Measurements from ENCODE around the gene CTBP2. TPM values are rescaled to one million over a fixed set of nuclear protein-coding genes. Genes with fewer than 3 reads are reported as not detected.

CTBP2 gene
- total RNA-seq, 4 donors from 2014 or later = 74.8 to 103 (median 79.2) TPM

GRCh38 chr10:125172694-125173093 is 12.3 kb upstream of the CTBP2 start:
- TF ChIP-seq POLR2A (IDR thresholded peaks at IDR 0.05) = no peak
- no peak for TF ChIP-seq CTCF (IDR thresholded peaks at IDR 0.05)
- TF ChIP-seq POLR2AphosphoS5 (IDR thresholded peaks at IDR 0.05) = no peak
- no peak for TF ChIP-seq EP300 (IDR thresholded peaks at IDR 0.05)
- H3K4me3 ChIP-seq = no peak overlapping the region
- H3K36me3 ChIP-seq = no peaks in the 10 kb centered on the region
- no peak for ATAC-seq
- H3K4me1 ChIP-seq = no peaks in the 10 kb centered on the region
- peaks cover 11% of the 10 kb centered on the region for H3K27me3 ChIP-seq
- WGBS, 2 donors (ENCODE audit: low coverage in 1 of 2) = 92% methylated on average over 7 of the region's 9 CpGs; no CpG with 5 or more reads in 1 of the 2 donors
- H3K9me3 ChIP-seq = no peaks in the 10 kb centered on the region
- H3K27ac ChIP-seq = no peak overlapping the region

- no peak for ATAC-seq
- 59 to 79% methylated on average over 5 to 12 of the region's 12 CpGs for WGBS, 2 donors (ENCODE audit: low coverage in 1 of 2)
- TF ChIP-seq POLR2AphosphoS5 (IDR thresholded peaks at IDR 0.05) (no peak), EP300 (IDR thresholded peaks at IDR 0.05) (no peak), POLR2A (IDR thresholded peaks at IDR 0.05) (no peak), CTCF (IDR thresholded peaks at IDR 0.05) (no peak)
- Histone ChIP-seq H3K4me3 (no peak overlapping the region), H3K9me3 (no peaks in the 10 kb centered on the region), H3K36me3 (no peaks in the 10 kb centered on the region), H3K4me1 (no peaks in the 10 kb centered on the region), H3K27me3 (peaks cover 11% of the 10 kb centered on the region), H3K27ac (no peak overlapping the region)
These were observed 11.3 kb upstream of the CTBP2 start for GRCh38 chr10:125171402-125172306.

GRCh38 chr10:125169915-125170314 is 9.6 kb upstream of the CTBP2 start:
- H3K4me3 ChIP-seq = no peak overlapping the region
- no peaks in the 10 kb centered on the region for H3K9me3 ChIP-seq
- no peaks in the 10 kb centered on the region for H3K36me3 ChIP-seq
- WGBS, 2 donors (ENCODE audit: low coverage in 1 of 2) = 78% methylated on average over 4 of the region's 5 CpGs; no CpG with 5 or more reads in 1 of the 2 donors
- H3K27me3 ChIP-seq = peaks cover 6% of the 10 kb centered on the region
- ATAC-seq = no peak
- no peak overlapping the region for H3K27ac ChIP-seq
- no peaks in the 10 kb centered on the region for H3K4me1 ChIP-seq
- TF ChIP-seq POLR2A (IDR thresholded peaks at IDR 0.05) = no peak
- TF ChIP-seq POLR2AphosphoS5 (IDR thresholded peaks at IDR 0.05) = no peak
- no peak for TF ChIP-seq EP300 (IDR thresholded peaks at IDR 0.05)
- TF ChIP-seq CTCF (IDR thresholded peaks at IDR 0.05) = no peak

- H3K27ac ChIP-seq = no peak overlapping the region
- no peak for TF ChIP-seq POLR2AphosphoS5 (IDR thresholded peaks at IDR 0.05)
- TF ChIP-seq POLR2A (IDR thresholded peaks at IDR 0.05) = no peak
- TF ChIP-seq EP300 (IDR thresholded peaks at IDR 0.05) = no peak
- TF ChIP-seq CTCF (IDR thresholded peaks at IDR 0.05) = no peak
- no peaks in the 10 kb centered on the region for H3K36me3 ChIP-seq
- 78 to 91% methylated on average over 5 to 7 of the region's 7 CpGs for WGBS, 2 donors (ENCODE audit: low coverage in 1 of 2)
- H3K4me3 ChIP-seq = no peak overlapping the region
- no peaks in the 10 kb centered on the region for H3K27me3 ChIP-seq
- H3K4me1 ChIP-seq = no peaks in the 10 kb centered on the region
- H3K9me3 ChIP-seq = no peaks in the 10 kb centered on the region
- no peak for ATAC-seq
These were observed 8.9 kb upstream of the CTBP2 start for GRCh38 chr10:125169279-125169678.

GRCh38 chr10:125166658-125167057 is 6.3 kb upstream of the CTBP2 start:
- no peak overlapping the region for H3K4me3 ChIP-seq
- 94 to 95% methylated on average over 9 to 11 of the region's 12 CpGs for WGBS, 2 donors (ENCODE audit: low coverage in 1 of 2)
- no peak for ATAC-seq

More at GRCh38 chr10:125166658-125167057, 6.3 kb upstream of the CTBP2 start:
- Histone ChIP-seq H3K27me3 (no peaks in the 10 kb centered on the region), H3K9me3 (no peaks in the 10 kb centered on the region), H3K36me3 (no peaks in the 10 kb centered on the region), H3K27ac (no peak overlapping the region), H3K4me1 (peaks cover 0 to 9% (median 5%) of the 10 kb centered on the region in 3 donors)
- no peak for TF ChIP-seq CTCF (IDR thresholded peaks at IDR 0.05)
- no peak for TF ChIP-seq POLR2AphosphoS5 (IDR thresholded peaks at IDR 0.05)
- TF ChIP-seq POLR2A (IDR thresholded peaks at IDR 0.05) = no peak
- TF ChIP-seq EP300 (IDR thresholded peaks at IDR 0.05) = no peak

Data from gastroesophageal sphincter (tissue), 4 donors.